Stimulated activated naive CD8-positive, alpha-beta T cell treated with anti-CD3 and anti-CD28 coated beads, Interleukin-15, Interleukin-2, amounts not matched to agents 100 U/mL and 50 U/mL, for 24 hours (primary cell): ENCODE data around the gene STMN1.
A peak's percentile ranks its signal among the peaks of the same experiment; 100 is the strongest.

Experiments used
- ATAC-seq: fragments of 150-1000 bp; cut with Tn5 transposase; one replicate; pipeline ENCODE4 v1.10.0; 2021
- DNase-seq: peaks from one replicate; pipeline ENCODE4 v3.0.0; 2021

STMN1 gene

GRCh38 chr1:25922056-25922970 is 16.1 kb upstream of the STMN1 start:
- DNase-seq, result peak; percentile 57
- peak; percentile 80 for ATAC-seq

- ATAC-seq (no peak), DNase-seq (no peak)
Measured at GRCh38 chr1:25918615-25919014, 12.4 kb upstream of the STMN1 start.

- DNase-seq, result peak; percentile 19
- no peak for ATAC-seq
Measured at GRCh38 chr1:25917996-25918395, 11.8 kb upstream of the STMN1 start.

- ATAC-seq (no peak), DNase-seq (no peak)
Measured at GRCh38 chr1:25916460-25916859, 10.2 kb upstream of the STMN1 start.

- ATAC-seq (no peak), DNase-seq (no peak)
Measured at GRCh38 chr1:25914074-25914995, 8.1 kb upstream of the STMN1 start.

- ATAC-seq, result no peak
Measured at GRCh38 chr1:25913206-25913605, 7.0 kb upstream of the STMN1 start.

GRCh38 chr1:25912076-25912831 is 6.0 kb upstream of the STMN1 start:
- ATAC-seq (no peak), DNase-seq (no peak)

More at GRCh38 chr1:25913206-25913605, 7.0 kb upstream of the STMN1 start:
- DNase-seq, result no peak

GRCh38 chr1:25911162-25911561 is 4.9 kb upstream of the STMN1 start:
- DNase-seq (no peak), ATAC-seq (no peak)

- DNase-seq, result no peak
- no peak for ATAC-seq
Measured at GRCh38 chr1:25909040-25909439, 2.8 kb upstream of the STMN1 start.

- ATAC-seq (no peak), DNase-seq (no peak)
Measured at GRCh38 chr1:25908161-25908560, 1.9 kb upstream of the STMN1 start.

- ATAC-seq, result no peak
- DNase-seq, result no peak
Measured at GRCh38 chr1:25907601-25908000, 1.4 kb upstream of the STMN1 start.

GRCh38 chr1:25906644-25907300 is 553 bp upstream of the STMN1 start:
- no peak for ATAC-seq
- peak; percentile 26 for DNase-seq

GRCh38 chr1:25904943-25905679 is 1.1 kb downstream of the STMN1 start:
- peak; percentile 85 for ATAC-seq
- peak; percentile 98 for DNase-seq

- ATAC-seq, result no peak
Measured at GRCh38 chr1:25903986-25904385, 2.2 kb downstream of the STMN1 start.

GRCh38 chr1:25902462-25902861 is 3.8 kb downstream of the STMN1 start:
- no peak for DNase-seq
- no peak for ATAC-seq

More at GRCh38 chr1:25903986-25904385, 2.2 kb downstream of the STMN1 start:
- DNase-seq, result no peak

GRCh38 chr1:25900219-25900618 is 6.0 kb downstream of the STMN1 start:
- no peak for ATAC-seq
- DNase-seq, result no peak

GRCh38 chr1:25899792-25900191 is 6.4 kb downstream of the STMN1 start:
- DNase-seq, result no peak

GRCh38 chr1:25898223-25899015 is 7.8 kb downstream of the STMN1 start:
- ATAC-seq (no peak), DNase-seq (no peak)

More at GRCh38 chr1:25899792-25900191, 6.4 kb downstream of the STMN1 start:
- no peak for ATAC-seq

- DNase-seq (no peak), ATAC-seq (no peak)
Measured at GRCh38 chr1:25897754-25898153, 8.5 kb downstream of the STMN1 start.

GRCh38 chr1:25896266-25896665 is 10.0 kb downstream of the STMN1 start:
- DNase-seq (no peak), ATAC-seq (no peak)
